GM18861 (cell line): ENCODE measurements around the gene MYO9B.
"Not testable (repeated sequence)": the region's sequence is repeated elsewhere in the genome, so short reads cannot be mapped to it uniquely, and the experiment has no call there.

Experiments used
- ATAC-seq: cut with Tn5 transposase; IDR thresholded peaks from one replicate; pipeline ENCODE4 v1.9.1; 2021; ENCODE audit not compliant: unreplicated experiment

The MYO9B gene

GRCh38 chr19:17138937-17139598 is 63.5 kb downstream of the MYO9B start:
- no peak for ATAC-seq

DNA sequence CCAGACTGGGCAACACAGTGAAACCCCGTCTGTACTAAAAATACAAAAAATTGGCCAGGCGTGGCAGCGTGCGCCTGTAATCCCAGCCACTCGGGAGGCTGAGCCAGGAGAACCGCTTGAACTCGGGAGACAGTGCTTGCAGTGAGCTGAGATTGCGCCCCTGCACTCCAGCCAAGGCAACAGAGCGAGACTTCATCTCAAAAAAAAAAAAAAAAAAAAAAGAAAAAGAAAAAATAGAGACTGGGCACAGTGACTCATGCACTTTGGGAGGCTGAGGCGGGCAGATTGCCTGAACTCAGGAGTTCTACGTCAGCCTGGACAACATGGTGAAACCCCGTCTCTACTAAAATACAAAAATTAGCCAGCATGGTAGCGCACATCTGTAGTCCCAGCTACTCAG is 69.2 kb downstream of the MYO9B start:
- ATAC-seq, result not testable (repeated sequence)

DNA sequence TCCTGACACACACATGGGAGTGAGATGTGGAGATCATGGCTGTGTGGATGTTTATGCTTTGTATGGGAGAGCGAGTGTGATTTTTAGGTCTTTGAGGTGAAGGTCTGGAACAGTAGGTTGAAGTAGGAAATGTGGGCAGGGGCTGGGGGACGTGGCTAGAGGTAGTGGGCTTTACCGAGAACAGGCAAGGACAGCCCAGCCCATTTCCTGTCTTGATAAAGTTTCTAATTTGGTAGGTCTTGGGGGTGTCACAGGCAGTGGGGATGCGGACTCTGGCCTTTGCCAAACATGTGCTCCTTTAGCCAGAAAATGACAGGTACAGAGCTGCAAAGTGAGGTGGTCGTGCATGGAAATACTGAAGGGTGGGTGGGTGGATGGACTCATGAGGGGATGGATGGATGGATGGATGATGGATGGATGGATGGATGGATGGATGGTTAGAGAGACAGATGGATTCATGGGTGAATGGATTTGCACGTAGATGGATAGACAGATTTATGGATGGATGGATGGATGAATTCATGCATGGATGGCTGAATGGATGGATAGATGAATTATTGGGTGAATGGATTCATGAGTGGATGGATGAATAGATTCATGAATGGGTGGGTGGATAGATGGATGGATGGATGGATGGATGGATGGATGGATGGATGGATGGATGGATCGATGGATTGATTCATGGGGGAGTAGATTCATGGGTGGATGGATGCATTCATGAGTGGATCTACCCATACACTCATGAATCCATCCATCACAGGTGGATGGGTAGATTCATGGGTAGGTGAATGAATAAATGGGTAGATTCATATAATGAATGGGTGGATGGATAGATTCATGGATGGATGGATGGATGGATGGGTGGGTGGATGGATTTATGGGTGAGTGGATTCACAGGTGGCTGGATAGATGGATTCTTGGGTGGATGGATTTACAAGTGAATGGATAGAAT is 70.2 kb downstream of the MYO9B start:
- ATAC-seq, result no peak

GRCh38 chr19:17148130-17148529 is 72.6 kb downstream of the MYO9B start:
- no peak for ATAC-seq

- ATAC-seq, result no peak
Observed at GRCh38 chr19:17149393-17150135, 74.0 kb downstream of the MYO9B start.

DNA sequence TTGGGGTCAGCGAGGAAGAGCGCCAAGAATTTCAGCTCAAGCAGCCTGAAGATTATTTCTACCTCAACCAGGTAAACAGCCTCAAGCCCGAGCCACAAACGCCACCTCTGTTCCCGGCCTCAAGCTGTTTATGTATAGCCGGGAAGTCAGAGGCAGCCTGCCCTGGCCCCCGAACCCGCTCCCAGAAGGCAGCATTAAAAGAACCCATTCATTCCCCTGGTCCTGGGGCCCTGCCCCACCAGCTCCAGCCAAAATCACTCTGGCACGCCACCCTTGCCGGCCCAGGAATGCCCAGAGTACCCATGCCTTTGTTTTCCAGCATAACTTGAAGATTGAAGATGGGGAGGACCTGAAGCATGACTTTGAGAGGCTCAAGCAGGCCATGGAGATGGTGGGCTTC is 78.4 kb downstream of the MYO9B start:
- no peak for ATAC-seq

- ATAC-seq, result no peak
Observed at GRCh38 chr19:17155251-17155650, 79.7 kb downstream of the MYO9B start.

DNA sequence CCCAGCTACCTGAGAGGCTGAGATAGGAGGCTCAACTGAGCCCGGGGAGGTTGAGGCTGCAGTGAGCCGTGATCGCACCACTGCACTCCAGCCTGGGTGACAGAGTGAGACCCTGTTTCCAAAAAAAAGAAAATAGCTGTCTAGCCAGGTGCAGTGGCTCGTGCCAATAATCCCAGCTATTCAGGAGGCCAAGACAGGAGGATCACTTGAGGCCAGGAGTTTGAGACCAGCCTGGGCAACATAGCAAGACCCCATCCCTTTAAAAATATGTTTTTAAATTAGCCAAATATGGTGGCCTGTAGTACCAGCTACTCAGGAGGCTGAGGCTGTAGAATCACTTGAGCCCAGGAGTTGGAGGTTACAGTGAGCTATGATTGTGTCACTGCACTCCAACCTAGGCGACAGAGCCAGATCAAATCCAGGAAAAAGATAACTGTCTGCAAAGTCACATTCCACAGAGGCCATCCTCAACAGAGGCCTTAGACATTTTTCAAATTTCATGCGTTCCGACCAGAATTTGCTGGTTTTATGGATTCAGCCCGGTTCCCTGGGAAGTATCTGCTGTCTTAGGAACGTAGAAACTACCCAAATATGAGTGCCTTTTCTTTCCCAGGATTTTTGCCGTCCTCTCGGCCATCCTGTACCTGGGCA is 80.8 kb downstream of the MYO9B start:
- no peak for ATAC-seq

- ATAC-seq, result no peak
Observed at GRCh38 chr19:17156947-17157302, 81.3 kb downstream of the MYO9B start.

- ATAC-seq, result no peak
Observed at GRCh38 chr19:17158584-17158983, 83.0 kb downstream of the MYO9B start.

- ATAC-seq, result no peak
Observed at GRCh38 chr19:17159466-17160393, 84.2 kb downstream of the MYO9B start.

GRCh38 chr19:17160908-17161307 is 85.3 kb downstream of the MYO9B start:
- ATAC-seq, result no peak

- not testable (repeated sequence) for ATAC-seq
Observed at GRCh38 chr19:17162131-17162530, 86.6 kb downstream of the MYO9B start.

GRCh38 chr19:17162580-17162979 is 87.0 kb downstream of the MYO9B start:
- ATAC-seq, result no peak

DNA sequence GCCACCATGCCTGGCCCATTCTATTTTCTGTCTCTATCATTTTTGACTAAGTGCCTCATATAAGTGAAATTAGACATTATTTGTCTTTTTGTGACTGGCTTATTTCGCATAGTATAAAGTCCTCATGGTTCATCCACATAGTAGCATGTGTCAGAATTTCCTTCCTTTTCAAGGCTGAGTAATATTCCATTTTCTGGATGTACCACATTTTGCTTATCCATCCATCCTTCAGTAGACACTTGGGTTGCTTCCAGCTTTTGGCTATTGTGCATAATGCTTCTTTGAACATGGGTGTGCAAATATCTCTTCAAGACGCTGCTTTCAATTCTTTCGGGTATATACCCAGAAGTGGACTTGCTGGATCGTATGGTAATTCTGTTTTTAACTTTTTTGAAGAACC is 88.1 kb downstream of the MYO9B start:
- ATAC-seq, result no peak

GRCh38 chr19:17164639-17165038 is 89.1 kb downstream of the MYO9B start:
- ATAC-seq, result no peak

- ATAC-seq, result no peak
Observed at GRCh38 chr19:17165715-17166114, 90.1 kb downstream of the MYO9B start.

DNA sequence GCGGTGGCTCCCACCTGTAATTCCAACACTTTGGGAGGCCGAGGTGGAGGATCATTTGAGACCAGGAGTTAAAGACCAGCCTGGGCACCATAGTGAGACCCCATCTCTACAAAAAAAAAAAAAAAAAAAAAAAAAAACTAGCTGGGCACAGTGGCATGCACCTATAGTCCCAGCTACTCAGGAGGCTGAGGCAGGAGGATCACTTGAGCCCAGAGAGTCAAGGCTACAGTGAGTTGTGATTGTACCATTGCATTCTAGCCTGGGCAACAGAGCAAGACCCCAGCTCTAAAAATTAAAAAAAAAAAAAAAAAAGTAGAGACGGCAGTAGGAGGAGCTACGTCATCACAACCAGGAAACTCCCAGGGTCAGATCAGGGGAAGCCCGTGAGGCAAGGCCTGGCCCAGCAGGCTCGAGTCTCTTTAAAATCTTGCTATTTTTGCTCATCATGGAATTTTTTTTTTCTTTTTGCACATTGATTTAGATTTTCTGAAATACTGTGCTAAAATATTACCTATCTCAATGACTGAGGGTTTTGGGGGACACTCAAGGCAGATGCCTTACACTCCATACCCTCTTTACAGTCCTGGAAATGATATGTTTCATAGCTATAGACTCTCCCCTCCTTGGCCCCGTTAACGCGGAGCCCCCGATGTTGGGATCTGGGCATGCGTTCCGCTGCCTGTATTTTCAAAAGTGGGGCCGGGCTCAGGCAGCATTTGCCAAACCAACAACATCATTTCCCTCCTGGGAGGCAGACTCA is 95.1 kb downstream of the MYO9B start:
- ATAC-seq, result no peak

DNA sequence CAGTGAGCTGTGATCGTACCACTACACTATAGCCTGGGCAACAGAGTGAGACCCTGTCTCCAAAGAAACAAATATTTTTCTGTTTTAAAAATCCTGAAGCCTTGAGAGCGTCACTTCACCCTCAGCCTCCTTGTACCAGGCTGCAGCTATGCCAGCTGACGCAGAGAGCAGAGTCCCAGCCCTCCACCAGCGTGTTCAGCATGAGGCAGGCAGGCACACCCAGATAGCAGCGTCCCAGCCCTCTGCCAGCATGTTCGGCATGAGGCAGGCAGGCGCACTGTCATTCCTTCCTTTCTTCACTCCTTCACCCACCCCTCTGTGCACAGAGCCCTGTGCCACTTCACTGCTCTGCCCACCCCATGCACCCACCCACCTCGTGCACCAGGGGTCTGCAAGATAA is 96.3 kb downstream of the MYO9B start:
- no peak for ATAC-seq
